HEK293 (cell line): ENCODE results near the gene AKAP6.

Experiments used
- CTCF ChIA-PET: fragments of 350-600 bp; formaldehyde crosslinking; extraction: SDS; loops from one replicate; lab custom pipeline; 2021; ENCODE audit warnings: antibody characterized with exemption; lab: Yijun Ruan, JAX
- POLR2A ChIA-PET: fragments of 300-600 bp; formaldehyde crosslinking; extraction: SDS; loops from one replicate; lab custom pipeline; 2020; ENCODE audit warnings: antibody characterized with exemption, inconsistent platforms; lab: Yijun Ruan, JAX
- H3K27ac ChIP-seq: fragments of 200-500 bp; sonication (Bioruptor generic); 2 replicates; pipeline ENCODE4 v1.5.1; 2014; ENCODE audit warnings: low read depth, low read length, control low read depth, inconsistent platforms; ENCODE audit errors: extremely low read depth
- H3K36me3 ChIP-seq, 2 experiments: fragments of 200-500 bp in 1 of 2; sonication (Bioruptor generic) in 1 of 2; 1 replicate in 1 of 2; 2 replicates in 1 of 2; pipeline ENCODE4 v1.5.1; 2014 to 2017; ENCODE audit warnings: inconsistent platforms in 2 of 2, low read length in 2 of 2; ENCODE audit not compliant: control insufficient read depth in 2 of 2, insufficient read depth in 1 of 2
- H3K4me1 ChIP-seq: fragments of 200-500 bp; sonication (Bioruptor generic); 2 replicates; pipeline ENCODE4 v1.5.1; 2014; ENCODE audit warnings: mild to moderate bottlenecking, low read length, inconsistent platforms; ENCODE audit not compliant: control insufficient read depth, insufficient read depth
- H3K4me3 ChIP-seq: 2 replicates; pipeline ENCODE4 v1.5.1; 2011; ENCODE audit warnings: low read depth, mild to moderate bottlenecking, control low read depth, low read length, moderate library complexity
- H3K9me3 ChIP-seq: fragments of 200-500 bp; sonication (Bioruptor generic); 2 replicates; pipeline ENCODE4 v1.5.1; 2014; ENCODE audit warnings: low read depth, low read length, inconsistent platforms; ENCODE audit not compliant: control insufficient read depth, insufficient read depth
- FEZF1 ChIP-seq: fragments of 450-650 bp; formaldehyde crosslinking; IDR thresholded peaks from 2 replicates; pipeline ENCODE4 v1.5.1; 2016; ENCODE audit warnings: missing biosample characterization, missing genetic modification characterization
- OVOL3 ChIP-seq: fragments of 450-650 bp; formaldehyde crosslinking; IDR thresholded peaks from 2 replicates; pipeline ENCODE4 v1.5.1; 2016; ENCODE audit warnings: missing biosample characterization, missing genetic modification characterization
- REST ChIP-seq: fragments of 450-650 bp; formaldehyde crosslinking; IDR thresholded peaks from 2 replicates; pipeline ENCODE4 v1.5.1; 2016; ENCODE audit warnings: missing biosample characterization, missing genetic modification characterization
- SETDB1 ChIP-seq: IDR thresholded peaks from one replicate; pipeline ENCODE4 v1.6.1; 2017; ENCODE audit warnings: mild to moderate bottlenecking, low read length, moderate library complexity, mixed read lengths; ENCODE audit not compliant: insufficient read length
- ZBTB17 ChIP-seq: fragments of 450-650 bp; formaldehyde crosslinking; IDR thresholded peaks from 2 replicates; pipeline ENCODE4 v1.5.1; 2016; ENCODE audit warnings: missing biosample characterization, missing genetic modification characterization
- ZBTB48 ChIP-seq: fragments of 450-650 bp; formaldehyde crosslinking; IDR thresholded peaks from 2 replicates; pipeline ENCODE4 v1.5.1; 2016; ENCODE audit warnings: missing biosample characterization, missing genetic modification characterization
- ZBTB6 ChIP-seq: fragments of 450-650 bp; formaldehyde crosslinking; IDR thresholded peaks from 2 replicates; pipeline ENCODE4 v1.5.1; 2017; ENCODE audit warnings: missing biosample characterization, missing genetic modification characterization
- ZEB2 ChIP-seq: fragments of 450-650 bp; formaldehyde crosslinking; IDR thresholded peaks from 2 replicates; pipeline ENCODE4 v1.5.1; 2016; ENCODE audit warnings: missing biosample characterization, missing genetic modification characterization
- ZFP69B ChIP-seq: fragments of 450-650 bp; formaldehyde crosslinking; IDR thresholded peaks from 2 replicates; pipeline ENCODE4 v1.5.1; 2016; ENCODE audit warnings: missing biosample characterization, missing genetic modification characterization
- ZNF133 ChIP-seq: fragments of 450-650 bp; formaldehyde crosslinking; IDR thresholded peaks from 2 replicates; pipeline ENCODE4 v1.5.1; 2016; ENCODE audit warnings: missing biosample characterization, missing genetic modification characterization
- ZNF146 ChIP-seq: fragments of 450-650 bp; formaldehyde crosslinking; IDR thresholded peaks from 2 replicates; pipeline ENCODE4 v1.5.1; 2016; ENCODE audit warnings: missing biosample characterization, missing genetic modification characterization
- ZNF157 ChIP-seq: fragments of 450-650 bp; formaldehyde crosslinking; IDR thresholded peaks from 2 replicates; pipeline ENCODE4 v1.5.1; 2016; ENCODE audit warnings: missing biosample characterization, missing genetic modification characterization
- ZNF223 ChIP-seq: fragments of 450-650 bp; formaldehyde crosslinking; IDR thresholded peaks from 2 replicates; pipeline ENCODE4 v1.5.1; 2016; ENCODE audit warnings: missing biosample characterization, missing genetic modification characterization
- ZNF248 ChIP-seq: fragments of 450-650 bp; formaldehyde crosslinking; IDR thresholded peaks from 2 replicates; pipeline ENCODE4 v1.5.1; 2017; ENCODE audit warnings: missing biosample characterization, missing genetic modification characterization
- ZNF311 ChIP-seq: fragments of 450-650 bp; formaldehyde crosslinking; IDR thresholded peaks from 2 replicates; pipeline ENCODE4 v1.5.1; 2017; ENCODE audit warnings: missing biosample characterization, missing genetic modification characterization, borderline replicate concordance
- ZNF426 ChIP-seq: fragments of 450-650 bp; formaldehyde crosslinking; IDR thresholded peaks from 2 replicates; pipeline ENCODE4 v1.5.1; 2017; ENCODE audit warnings: missing biosample characterization, missing genetic modification characterization, mild to moderate bottlenecking, inconsistent platforms, moderate library complexity
- ZNF501 ChIP-seq: fragments of 450-650 bp; formaldehyde crosslinking; IDR thresholded peaks from 2 replicates; pipeline ENCODE4 v1.5.1; 2016; ENCODE audit warnings: missing biosample characterization, missing genetic modification characterization
- ZNF530 ChIP-seq: fragments of 450-650 bp; formaldehyde crosslinking; IDR thresholded peaks from 2 replicates; pipeline ENCODE4 v1.5.1; 2016; ENCODE audit warnings: low read depth, missing biosample characterization, missing genetic modification characterization
- ZNF544 ChIP-seq: fragments of 450-650 bp; formaldehyde crosslinking; IDR thresholded peaks from 2 replicates; pipeline ENCODE4 v1.5.0; 2017; ENCODE audit warnings: missing biosample characterization, missing genetic modification characterization
- ZNF768 ChIP-seq: fragments of 450-650 bp; formaldehyde crosslinking; IDR thresholded peaks from 2 replicates; pipeline ENCODE4 v1.5.1; 2018; ENCODE audit warnings: missing biosample characterization, mild to moderate bottlenecking, missing genetic modification characterization
- ZNF785 ChIP-seq: fragments of 450-650 bp; formaldehyde crosslinking; IDR thresholded peaks from 2 replicates; pipeline ENCODE4 v1.5.1; 2016; ENCODE audit warnings: missing biosample characterization, missing genetic modification characterization
- ZSCAN16 ChIP-seq: fragments of 450-650 bp; formaldehyde crosslinking; IDR thresholded peaks from 2 replicates; pipeline ENCODE4 v1.5.1; 2016; ENCODE audit warnings: missing biosample characterization, missing genetic modification characterization
- TF ChIP-seq, protein P1 (sequence below): fragments of 450-650 bp; formaldehyde crosslinking; IDR thresholded peaks from 2 replicates; pipeline ENCODE4 v1.5.1; 2016; ENCODE audit warnings: missing biosample characterization, missing genetic modification characterization
- TF ChIP-seq, protein P2 (sequence below): fragments of 450-650 bp; formaldehyde crosslinking; IDR thresholded peaks from 2 replicates; pipeline ENCODE4 v1.5.1; 2016; ENCODE audit warnings: missing biosample characterization, missing genetic modification characterization
- TF ChIP-seq, protein P3 (sequence below): fragments of 450-650 bp; formaldehyde crosslinking; IDR thresholded peaks from 2 replicates; pipeline ENCODE4 v1.5.1; 2017; ENCODE audit warnings: missing biosample characterization, missing genetic modification characterization

AKAP6 gene

DNA sequence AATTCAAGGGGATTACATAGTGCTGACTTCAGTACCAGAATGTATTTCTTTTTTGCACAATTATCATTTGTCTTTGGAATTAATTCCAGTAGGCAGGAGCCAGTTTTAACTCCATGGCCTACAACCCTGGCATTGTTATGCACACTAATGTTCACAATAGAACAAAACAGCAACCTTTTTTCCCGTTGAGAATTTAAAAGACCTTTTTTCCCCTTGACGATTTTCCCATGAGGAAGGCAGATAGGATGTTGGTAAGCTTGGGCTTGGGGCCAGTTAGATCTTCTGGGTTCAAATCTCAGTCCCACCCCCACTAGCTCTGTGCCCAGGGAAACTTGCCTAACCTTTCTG lies 13.7 kb downstream of the AKAP6 start (continued):
- no peak for TF ChIP-seq ZBTB6 (tag by site-specific recombination)
- no peak for TF ChIP-seq ZBTB48 (tag by site-specific recombination)
- no peak for TF ChIP-seq ZNF223 (tag by site-specific recombination)
- no peak for TF ChIP-seq SETDB1
- no peak for TF ChIP-seq ZNF133
- TF ChIP-seq ZNF311 (tag by site-specific recombination), result no peak
- no peak for TF ChIP-seq ZNF157

GRCh38 chr14:32343926-32344430 lies 14.9 kb downstream of the AKAP6 start:
- TF ChIP-seq REST (tag by site-specific recombination) (0 out of 2 replicates have a peak, but pooled peaks have one; percentile 54), ZBTB17 (no peak), ZNF501 (tag by site-specific recombination) (no peak), ZNF544 (tag by site-specific recombination) (no peak), ZNF530 (no peak)
- TF ChIP-seq, protein P1, sequence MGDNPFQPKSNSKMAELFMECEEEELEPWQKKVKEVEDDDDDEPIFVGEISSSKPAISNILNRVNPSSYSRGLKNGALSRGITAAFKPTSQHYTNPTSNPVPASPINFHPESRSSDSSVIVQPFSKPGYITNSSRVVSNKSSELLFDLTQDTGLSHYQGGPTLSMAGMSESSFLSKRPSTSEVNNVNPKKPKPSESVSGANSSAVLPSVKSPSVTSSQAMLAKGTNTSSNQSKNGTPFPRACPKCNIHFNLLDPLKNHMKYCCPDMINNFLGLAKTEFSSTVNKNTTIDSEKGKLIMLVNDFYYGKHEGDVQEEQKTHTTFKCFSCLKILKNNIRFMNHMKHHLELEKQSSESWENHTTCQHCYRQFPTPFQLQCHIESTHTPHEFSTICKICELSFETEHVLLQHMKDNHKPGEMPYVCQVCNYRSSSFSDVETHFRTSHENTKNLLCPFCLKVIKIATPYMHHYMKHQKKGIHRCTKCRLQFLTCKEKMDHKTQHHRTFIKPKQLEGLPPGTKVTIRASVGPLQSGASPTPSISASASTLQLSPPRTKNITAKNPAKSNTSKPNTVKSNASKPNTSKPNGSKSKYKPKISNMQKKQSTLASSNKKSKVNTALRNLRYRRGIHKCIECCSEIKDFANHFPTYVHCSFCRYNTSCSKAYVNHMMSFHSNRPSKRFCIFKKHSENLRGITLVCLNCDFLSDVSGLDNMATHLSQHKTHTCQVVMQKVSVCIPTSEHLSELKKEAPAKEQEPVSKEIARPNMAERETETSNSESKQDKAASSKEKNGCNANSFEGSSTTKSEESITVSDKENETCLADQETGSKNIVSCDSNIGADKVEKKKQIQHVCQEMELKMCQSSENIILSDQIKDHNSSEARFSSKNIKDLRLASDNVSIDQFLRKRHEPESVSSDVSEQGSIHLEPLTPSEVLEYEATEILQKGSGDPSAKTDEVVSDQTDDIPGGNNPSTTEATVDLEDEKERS (tag by site-specific recombination), result no peak
- Histone ChIP-seq H3K4me1 (peaks cover 4% of the 10 kb centered on the region), H3K4me3 (no peak overlapping the region), H3K27ac (no peak overlapping the region), H3K9me3 (no peaks in the 10 kb centered on the region), H3K36me3 (no peaks in the 10 kb centered on the region)
- ChIA-PET POLR2A (no interaction called here), CTCF (no interaction called here)

- ChIA-PET CTCF (no interaction called here), POLR2A (no interaction called here)
- no peak overlapping the region for H3K27ac ChIP-seq
- H3K4me3 ChIP-seq, result no peak overlapping the region
- no peaks in the 10 kb centered on the region for H3K36me3 ChIP-seq
- H3K9me3 ChIP-seq, result no peaks in the 10 kb centered on the region
- H3K4me1 ChIP-seq, result peaks cover 4% of the 10 kb centered on the region
- TF ChIP-seq ZNF785 (tag by site-specific recombination) (no peak), ZEB2 (tag by site-specific recombination) (no peak), ZFP69B (no peak), ZNF146 (tag by site-specific recombination) (no peak), FEZF1 (tag by site-specific recombination) (no peak), OVOL3 (tag by site-specific recombination) (no peak), ZSCAN16 (tag by site-specific recombination) (no peak), ZNF426 (tag by site-specific recombination) (no peak), ZNF768 (tag by site-specific recombination) (no peak), ZNF248 (no peak)
- TF ChIP-seq, protein P2, sequence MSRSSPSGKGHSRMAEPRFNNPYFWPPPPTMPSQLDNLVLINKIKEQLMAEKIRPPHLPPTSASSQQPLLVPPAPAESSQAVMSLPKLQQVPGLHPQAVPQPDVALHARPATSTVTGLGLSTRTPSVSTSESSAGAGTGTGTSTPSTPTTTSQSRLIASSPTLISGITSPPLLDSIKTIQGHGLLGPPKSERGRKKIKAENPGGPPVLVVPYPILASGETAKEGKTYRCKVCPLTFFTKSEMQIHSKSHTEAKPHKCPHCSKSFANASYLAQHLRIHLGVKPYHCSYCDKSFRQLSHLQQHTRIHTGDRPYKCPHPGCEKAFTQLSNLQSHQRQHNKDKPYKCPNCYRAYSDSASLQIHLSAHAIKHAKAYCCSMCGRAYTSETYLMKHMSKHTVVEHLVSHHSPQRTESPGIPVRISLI, result no peak
- TF ChIP-seq, protein P3, sequence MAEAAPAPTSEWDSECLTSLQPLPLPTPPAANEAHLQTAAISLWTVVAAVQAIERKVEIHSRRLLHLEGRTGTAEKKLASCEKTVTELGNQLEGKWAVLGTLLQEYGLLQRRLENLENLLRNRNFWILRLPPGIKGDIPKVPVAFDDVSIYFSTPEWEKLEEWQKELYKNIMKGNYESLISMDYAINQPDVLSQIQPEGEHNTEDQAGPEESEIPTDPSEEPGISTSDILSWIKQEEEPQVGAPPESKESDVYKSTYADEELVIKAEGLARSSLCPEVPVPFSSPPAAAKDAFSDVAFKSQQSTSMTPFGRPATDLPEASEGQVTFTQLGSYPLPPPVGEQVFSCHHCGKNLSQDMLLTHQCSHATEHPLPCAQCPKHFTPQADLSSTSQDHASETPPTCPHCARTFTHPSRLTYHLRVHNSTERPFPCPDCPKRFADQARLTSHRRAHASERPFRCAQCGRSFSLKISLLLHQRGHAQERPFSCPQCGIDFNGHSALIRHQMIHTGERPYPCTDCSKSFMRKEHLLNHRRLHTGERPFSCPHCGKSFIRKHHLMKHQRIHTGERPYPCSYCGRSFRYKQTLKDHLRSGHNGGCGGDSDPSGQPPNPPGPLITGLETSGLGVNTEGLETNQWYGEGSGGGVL (tag by site-specific recombination), result no peak
Measured at GRCh38 chr14:32345311-32345791, 16.3 kb downstream of the AKAP6 start.
